GM18951 (cell line): ENCODE results near the gene PPP2R5E.
"Not testable (repeated sequence)": the region's sequence is repeated elsewhere in the genome, so short reads cannot be mapped to it uniquely, and the experiment has no call there.

Source experiments
- POLR2A ChIP-seq: IDR thresholded peaks from 4 replicates; pipeline ENCODE4 v1.6.1; 2011; ENCODE audit warnings: mild to moderate bottlenecking; ENCODE audit not compliant: insufficient read length, insufficient read depth; ENCODE audit errors: extremely low read depth
- in situ Hi-C: fragments of 300-500 bp; cut with MboI; formaldehyde crosslinking; loops from one replicate; pipeline ENCODE4 v1.12.0; 2022; ENCODE audit warnings: low sequenced_read_pairs, mixed read lengths, inconsistent platforms; ENCODE audit not compliant: unreplicated experiment

The PPP2R5E gene

DNA sequence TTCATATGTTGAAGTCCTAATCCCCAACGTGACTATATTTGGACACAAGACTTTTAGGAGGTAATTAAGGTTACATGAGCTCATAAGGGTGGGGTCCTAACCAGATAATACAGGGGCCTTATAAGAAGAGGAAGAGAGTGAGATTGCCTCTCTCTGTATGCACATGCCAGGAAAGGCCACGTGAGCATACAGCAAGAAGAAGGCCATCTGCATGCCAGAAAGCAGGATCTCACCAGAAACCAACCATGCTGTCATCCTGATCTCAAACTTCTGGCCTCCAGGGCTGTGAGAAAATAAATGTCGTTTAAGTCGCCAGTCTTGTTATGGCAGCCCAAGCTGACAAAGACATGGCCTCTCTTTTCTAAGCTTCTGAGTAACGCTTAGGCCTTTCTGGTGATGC is 155.5 kb downstream of the PPP2R5E start:
- TF ChIP-seq POLR2A = no peak
- in situ Hi-C loops = loop anchor here (25.0 kb wide), 2 partner anchors 375 to 925 kb away; no protein-coding TSS in a partner anchor

DNA sequence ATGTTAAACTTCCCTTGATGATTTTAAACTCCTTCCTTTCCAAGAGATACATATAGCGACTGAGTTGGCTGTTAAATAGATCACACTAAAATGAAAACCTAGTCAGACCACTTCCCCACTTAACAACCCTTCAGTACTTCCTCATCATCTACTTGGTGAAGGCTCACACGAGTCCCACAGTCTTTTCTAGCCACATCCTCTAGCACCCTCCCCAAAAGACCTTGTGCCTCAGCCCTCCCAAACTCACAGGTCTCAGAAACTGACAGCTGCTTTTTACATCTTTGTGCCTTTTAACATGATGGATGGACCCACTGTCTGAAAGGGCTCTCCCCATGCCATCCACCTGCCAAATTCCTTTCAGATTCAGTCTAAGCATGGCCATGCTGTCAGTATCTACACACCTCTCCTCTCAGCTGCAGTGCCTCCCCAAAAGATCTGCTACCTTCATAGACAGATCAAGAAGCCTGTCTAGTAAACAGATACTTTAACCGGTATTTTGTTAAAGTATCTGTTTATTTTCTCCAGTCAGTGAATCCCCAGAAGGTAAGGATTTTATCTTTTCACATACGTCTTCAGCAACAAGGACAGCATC is 159.3 kb downstream of the PPP2R5E start:
- in situ Hi-C loops = loop anchor here (25.0 kb wide), 2 partner anchors 378 to 928 kb away; no protein-coding TSS in a partner anchor
- TF ChIP-seq POLR2A = no peak

DNA sequence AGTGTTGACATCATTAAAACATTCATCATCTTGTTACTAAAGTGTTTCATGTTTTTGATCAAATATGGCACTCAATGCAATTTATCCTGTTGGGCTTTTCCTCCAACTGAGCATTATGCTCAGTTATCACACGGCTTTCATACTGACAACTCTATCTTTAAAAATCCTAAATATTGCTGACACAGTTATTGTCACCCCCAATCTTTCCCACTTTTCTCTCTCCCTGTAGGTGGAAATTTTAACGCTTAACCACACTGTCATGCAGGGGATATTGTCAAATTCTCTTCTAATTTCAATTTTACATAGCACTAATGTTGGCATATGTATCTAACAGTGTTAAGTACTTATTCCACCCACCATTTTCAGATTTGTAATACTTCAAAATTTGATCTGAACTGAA is 164.7 kb downstream of the PPP2R5E start:
- in situ Hi-C loops = loop anchor here (25.0 kb wide), 2 partner anchors 384 to 934 kb away; no protein-coding TSS in a partner anchor
- no peak for TF ChIP-seq POLR2A

- in situ Hi-C loops = loop anchor here (25.0 kb wide), 2 partner anchors 387 to 937 kb away; no protein-coding TSS in a partner anchor
- no peak for TF ChIP-seq POLR2A
Observed at GRCh38 chr14:63375769-63376168, 167.4 kb downstream of the PPP2R5E start.

- in situ Hi-C loops = not testable (repeated sequence)
Observed at GRCh38 chr14:63371613-63372012, 171.6 kb downstream of the PPP2R5E start.

DNA sequence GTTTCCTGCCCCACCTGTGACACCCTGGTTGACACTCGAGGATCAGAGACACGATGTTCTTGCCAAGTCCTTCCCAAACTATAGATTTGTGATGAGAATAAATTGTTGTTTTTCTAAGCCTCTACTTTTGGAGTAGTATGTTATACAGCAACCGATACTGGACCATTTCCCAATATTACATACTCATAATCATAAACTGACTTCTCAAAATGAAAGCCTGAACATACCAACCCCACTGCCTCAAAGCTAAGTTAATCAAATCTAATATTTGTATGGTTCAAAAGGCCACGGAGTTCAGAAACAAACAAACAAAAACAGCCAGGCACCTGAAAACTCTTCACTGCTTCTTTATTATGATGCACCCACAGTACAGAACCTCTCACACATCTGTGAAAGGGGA is 172.1 kb downstream of the PPP2R5E start:
- in situ Hi-C loops = no loop called here
- TF ChIP-seq POLR2A = no peak

GRCh38 chr14:63367742-63368364 is 175.3 kb downstream of the PPP2R5E start:
- in situ Hi-C loops = no loop called here
- TF ChIP-seq POLR2A = no peak

GRCh38 chr14:63362389-63362819 is 180.8 kb downstream of the PPP2R5E start:
- TF ChIP-seq POLR2A = no peak
- in situ Hi-C loops = no loop called here

DNA sequence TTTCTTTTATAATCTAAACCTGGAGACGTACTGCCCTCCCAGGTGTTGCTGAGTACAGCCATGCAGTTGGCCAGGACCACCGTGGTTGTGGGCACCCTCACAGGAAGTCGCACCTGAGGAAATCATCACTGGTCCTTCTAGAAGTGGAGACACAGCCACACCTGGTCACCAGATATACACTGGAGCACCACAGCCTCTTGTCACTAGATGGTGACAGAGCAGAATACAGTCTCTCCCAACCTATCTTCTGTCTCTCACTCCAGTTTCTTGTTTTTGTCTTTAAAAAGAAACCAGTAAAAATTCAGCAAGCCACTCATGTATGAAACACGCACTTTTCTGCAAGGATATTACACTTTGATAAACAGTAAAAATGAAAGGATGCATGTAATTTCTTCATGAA is 181.4 kb downstream of the PPP2R5E start:
- in situ Hi-C loops = no loop called here
- no peak for TF ChIP-seq POLR2A

DNA sequence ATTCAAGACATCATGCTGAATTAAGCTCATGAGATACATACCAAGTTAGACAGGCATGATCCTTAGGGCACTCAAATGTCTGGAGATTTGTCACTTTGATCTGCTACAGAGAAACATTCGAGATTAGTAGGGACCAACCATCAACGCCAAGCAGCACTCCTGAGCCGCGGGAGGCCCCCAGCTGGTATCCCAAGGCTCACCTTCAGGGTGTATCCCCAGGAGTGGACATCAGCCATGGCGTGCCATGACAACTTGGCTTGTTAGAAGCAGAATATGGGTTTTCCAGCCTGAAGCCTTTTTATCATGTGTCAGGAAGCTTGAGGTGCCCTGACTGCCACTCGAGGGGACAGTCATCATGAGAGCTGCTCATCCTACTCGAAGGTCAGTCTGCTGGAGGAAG is 185.3 kb downstream of the PPP2R5E start:
- in situ Hi-C loops = no loop called here
- no peak for TF ChIP-seq POLR2A

- TF ChIP-seq POLR2A = no peak
- in situ Hi-C loops = no loop called here
Observed at GRCh38 chr14:63345826-63346225, 197.4 kb downstream of the PPP2R5E start.

DNA sequence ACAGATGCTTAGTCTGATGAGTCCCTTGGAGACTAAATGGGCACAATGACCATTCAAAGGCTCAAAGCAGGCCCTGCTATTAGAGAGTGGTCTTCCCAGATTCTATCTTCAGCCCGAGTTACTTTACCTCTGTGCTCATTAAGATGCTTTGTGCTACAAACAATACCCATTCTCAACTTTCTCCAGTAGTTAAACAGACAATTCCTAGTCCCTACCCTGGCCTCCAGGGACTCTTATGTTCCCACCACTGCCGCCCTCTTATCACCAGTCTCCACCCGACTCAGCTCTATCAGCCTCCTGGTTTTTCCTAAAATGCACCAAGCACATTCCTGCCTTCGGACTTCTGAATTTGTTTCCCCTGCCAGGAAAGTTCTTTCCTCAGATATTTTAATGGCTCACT is 198.8 kb downstream of the PPP2R5E start:
- no peak for TF ChIP-seq POLR2A
- in situ Hi-C loops = no loop called here

DNA sequence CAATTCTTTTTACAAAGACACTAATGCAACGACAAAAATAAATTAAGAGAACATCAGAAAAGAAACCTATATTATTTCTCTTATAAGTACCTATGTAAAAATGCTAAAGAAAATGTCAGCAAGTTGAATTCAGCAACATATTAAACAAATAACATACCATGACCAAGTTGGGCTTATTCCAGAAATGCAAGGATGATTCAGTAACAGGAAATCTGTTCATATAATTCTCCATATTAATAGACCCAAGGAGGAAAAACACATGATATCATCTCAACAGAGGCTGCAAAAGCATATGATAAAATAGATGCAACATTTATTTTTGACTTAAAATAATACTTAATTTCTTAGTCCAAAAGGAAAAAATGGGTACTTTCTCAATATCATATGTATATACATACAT is 199.3 kb downstream of the PPP2R5E start:
- TF ChIP-seq POLR2A = no peak
- in situ Hi-C loops = no loop called here

- TF ChIP-seq POLR2A = no peak
- in situ Hi-C loops = no loop called here
Observed at GRCh38 chr14:63342371-63342770, 200.8 kb downstream of the PPP2R5E start.
